ENCODE data around the gene PPIP5K2.
"Not testable (repeated sequence)": the region's sequence is repeated elsewhere in the genome, so short reads cannot be mapped to it uniquely, and the experiment has no call there.

Gene PPIP5K2

DNA sequence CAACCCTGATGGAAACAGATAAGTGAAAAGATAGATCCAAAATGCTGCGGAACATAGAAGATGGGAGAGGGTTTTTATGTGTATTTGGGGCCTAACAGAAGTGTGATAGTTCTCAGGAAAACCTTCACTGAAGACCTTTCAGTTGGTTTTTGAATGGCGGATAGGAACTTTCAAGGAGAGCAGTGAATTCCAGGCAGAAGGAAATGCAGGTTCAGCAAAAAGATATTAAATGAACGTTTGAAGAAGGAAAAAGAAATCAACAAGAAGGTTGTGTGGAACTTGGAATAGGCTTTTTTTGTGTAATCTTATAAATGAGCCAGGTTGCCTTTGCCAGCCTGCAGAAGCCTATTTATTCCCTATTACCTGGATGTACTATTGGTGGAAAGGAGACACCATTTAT, 2.1 kb downstream of the PPIP5K2 start:
- Histone ChIP-seq H3K4me3 (ENCODE audit: low read depth in 1 of 2, low read length in 2 of 2) (no peak overlapping the region), H3K4me1 (ENCODE audit: control insufficient read depth in 1 of 2, insufficient read depth in 2 of 2, low read length in 2 of 2) (peaks cover 6 to 21% of the 10 kb centered on the region in 2 donors), H3K27me3 (ENCODE audit: low read depth, low read length) (no peaks in the 10 kb centered on the region), H3K27ac (ENCODE audit: low read length) (no peak overlapping the region), H3K9me3 (ENCODE audit: control insufficient read depth in 1 of 2, low read length in 2 of 2) (no peaks in the 10 kb centered on the region), H3K36me3 (ENCODE audit: control insufficient read depth in 1 of 2, insufficient read depth in 2 of 2, low read length in 2 of 2) (peaks cover 0 to 6% of the 10 kb centered on the region in 2 donors)

- Histone ChIP-seq H3K4me1 (ENCODE audit: control insufficient read depth in 1 of 2, insufficient read depth in 2 of 2, low read length in 2 of 2) (peaks cover 0 to 6% of the 10 kb centered on the region in 2 donors), H3K4me3 (ENCODE audit: low read depth in 1 of 2, low read length in 2 of 2) (no peak overlapping the region), H3K36me3 (ENCODE audit: control insufficient read depth in 1 of 2, insufficient read depth in 2 of 2, low read length in 2 of 2) (peaks cover 0 to 6% of the 10 kb centered on the region in 2 donors), H3K27ac (ENCODE audit: low read length) (no peak overlapping the region), H3K27me3 (ENCODE audit: low read depth, low read length) (no peaks in the 10 kb centered on the region), H3K9me3 (ENCODE audit: control insufficient read depth in 1 of 2, low read length in 2 of 2) (no peaks in the 10 kb centered on the region)
Observed at GRCh38 chr5:103126557-103126956, 6.5 kb downstream of the PPIP5K2 start.

- Histone ChIP-seq H3K27me3 (ENCODE audit: low read depth, low read length) (no peaks in the 10 kb centered on the region), H3K4me1 (ENCODE audit: control insufficient read depth in 1 of 2, insufficient read depth in 2 of 2, low read length in 2 of 2) (no peaks in the 10 kb centered on the region), H3K4me3 (ENCODE audit: low read depth in 1 of 2, low read length in 2 of 2) (no peak overlapping the region), H3K9me3 (ENCODE audit: control insufficient read depth in 1 of 2, low read length in 2 of 2) (no peaks in the 10 kb centered on the region), H3K36me3 (ENCODE audit: control insufficient read depth in 1 of 2, insufficient read depth in 2 of 2, low read length in 2 of 2) (peaks cover 0 to 6% of the 10 kb centered on the region in 2 donors), H3K27ac (ENCODE audit: low read length) (no peak overlapping the region)
Observed at GRCh38 chr5:103127292-103127817, 7.3 kb downstream of the PPIP5K2 start.

DNA sequence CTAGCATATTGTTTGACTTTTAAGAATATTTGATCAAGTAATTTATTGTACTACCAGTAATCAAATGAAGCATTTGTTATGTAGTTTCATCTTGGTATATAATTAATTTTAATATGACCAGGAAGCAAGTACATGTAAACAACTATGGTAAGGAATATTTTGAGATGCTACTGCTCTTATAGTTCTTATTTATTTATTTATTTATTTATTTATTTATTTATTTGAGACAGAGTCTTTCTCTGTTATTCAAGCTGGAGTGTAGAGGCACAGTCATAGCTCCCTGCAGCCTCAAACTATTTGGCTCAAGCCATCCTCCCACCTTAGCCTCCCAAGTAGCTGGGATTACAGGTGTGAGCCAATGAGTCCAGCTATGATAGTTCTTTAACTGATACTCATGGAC, 8.1 kb downstream of the PPIP5K2 start:
- H3K36me3 ChIP-seq (ENCODE audit: control insufficient read depth in 1 of 2, insufficient read depth in 2 of 2, low read length in 2 of 2): peaks cover 0 to 6% of the 10 kb centered on the region in 2 donors
- H3K27ac ChIP-seq (ENCODE audit: low read length): no peak overlapping the region
- no peak overlapping the region for H3K4me3 ChIP-seq (ENCODE audit: low read depth in 1 of 2, low read length in 2 of 2)
- H3K9me3 ChIP-seq (ENCODE audit: control insufficient read depth in 1 of 2, low read length in 2 of 2): no peaks in the 10 kb centered on the region
- no peaks in the 10 kb centered on the region for H3K27me3 ChIP-seq (ENCODE audit: low read depth, low read length)
- H3K4me1 ChIP-seq (ENCODE audit: control insufficient read depth in 1 of 2, insufficient read depth in 2 of 2, low read length in 2 of 2): no peaks in the 10 kb centered on the region

- H3K36me3 ChIP-seq (ENCODE audit: control insufficient read depth in 1 of 2, insufficient read depth in 2 of 2, low read length in 2 of 2): peaks cover 0 to 10% of the 10 kb centered on the region in 2 donors
- H3K4me1 ChIP-seq (ENCODE audit: control insufficient read depth in 1 of 2, insufficient read depth in 2 of 2, low read length in 2 of 2): no peaks in the 10 kb centered on the region
- H3K27ac ChIP-seq (ENCODE audit: low read length): no peak overlapping the region
- H3K9me3 ChIP-seq (ENCODE audit: control insufficient read depth in 1 of 2, low read length in 2 of 2): no peaks in the 10 kb centered on the region
- H3K27me3 ChIP-seq (ENCODE audit: low read depth, low read length): no peaks in the 10 kb centered on the region
- no peak overlapping the region for H3K4me3 ChIP-seq (ENCODE audit: low read depth in 1 of 2, low read length in 2 of 2)
Observed at GRCh38 chr5:103132684-103133083, 12.6 kb downstream of the PPIP5K2 start.

GRCh38 chr5:103133231-103133630, 13.1 kb downstream of the PPIP5K2 start:
- Histone ChIP-seq H3K4me3 (ENCODE audit: low read depth in 1 of 2, low read length in 2 of 2) (no peak overlapping the region), H3K36me3 (ENCODE audit: control insufficient read depth in 1 of 2, insufficient read depth in 2 of 2, low read length in 2 of 2) (peaks cover 5 to 11% of the 10 kb centered on the region in 2 donors), H3K9me3 (ENCODE audit: control insufficient read depth in 1 of 2, low read length in 2 of 2) (no peaks in the 10 kb centered on the region), H3K27ac (ENCODE audit: low read length) (no peak overlapping the region), H3K27me3 (ENCODE audit: low read depth, low read length) (no peaks in the 10 kb centered on the region), H3K4me1 (ENCODE audit: control insufficient read depth in 1 of 2, insufficient read depth in 2 of 2, low read length in 2 of 2) (no peaks in the 10 kb centered on the region)

DNA sequence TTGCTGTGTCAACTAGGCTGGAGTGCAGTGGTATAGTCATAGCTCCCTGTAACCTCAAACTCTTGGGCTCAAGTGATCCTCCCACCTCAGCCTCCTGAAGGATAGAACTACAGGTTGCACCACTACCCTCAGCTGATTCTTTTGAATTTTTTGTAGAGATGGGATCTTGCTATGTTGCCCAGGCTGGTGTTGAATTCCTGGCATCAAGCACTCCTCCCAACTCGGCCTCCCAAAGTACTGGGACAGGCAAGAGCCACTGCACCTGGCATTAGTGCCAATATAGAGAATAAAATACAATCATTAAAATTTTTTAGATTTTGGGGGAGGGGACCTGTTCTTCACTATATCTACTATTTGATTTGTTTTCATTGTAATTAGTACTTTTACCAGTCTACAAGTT, 15.4 kb downstream of the PPIP5K2 start:
- no peaks in the 10 kb centered on the region for H3K4me1 ChIP-seq (ENCODE audit: control insufficient read depth in 1 of 2, insufficient read depth in 2 of 2, low read length in 2 of 2)
- H3K9me3 ChIP-seq (ENCODE audit: control insufficient read depth in 1 of 2, low read length in 2 of 2): no peaks in the 10 kb centered on the region
- H3K27ac ChIP-seq (ENCODE audit: low read length): no peak overlapping the region
- no peaks in the 10 kb centered on the region for H3K27me3 ChIP-seq (ENCODE audit: low read depth, low read length)
- H3K36me3 ChIP-seq (ENCODE audit: control insufficient read depth in 1 of 2, insufficient read depth in 2 of 2, low read length in 2 of 2): peaks cover 15 to 17% of the 10 kb centered on the region in 2 donors
- no peak overlapping the region for H3K4me3 ChIP-seq (ENCODE audit: low read depth in 1 of 2, low read length in 2 of 2)

- no peaks in the 10 kb centered on the region for H3K9me3 ChIP-seq (ENCODE audit: control insufficient read depth in 1 of 2, low read length in 2 of 2)
- H3K27ac ChIP-seq (ENCODE audit: low read length): no peak overlapping the region
- H3K36me3 ChIP-seq (ENCODE audit: control insufficient read depth in 1 of 2, insufficient read depth in 2 of 2, low read length in 2 of 2): peaks cover 17 to 18% of the 10 kb centered on the region in 2 donors
- H3K4me1 ChIP-seq (ENCODE audit: control insufficient read depth in 1 of 2, insufficient read depth in 2 of 2, low read length in 2 of 2): no peaks in the 10 kb centered on the region
- H3K27me3 ChIP-seq (ENCODE audit: low read depth, low read length): no peaks in the 10 kb centered on the region
- H3K4me3 ChIP-seq (ENCODE audit: low read depth in 1 of 2, low read length in 2 of 2): no peak overlapping the region
Observed at GRCh38 chr5:103138202-103138690, 18.1 kb downstream of the PPIP5K2 start.

DNA sequence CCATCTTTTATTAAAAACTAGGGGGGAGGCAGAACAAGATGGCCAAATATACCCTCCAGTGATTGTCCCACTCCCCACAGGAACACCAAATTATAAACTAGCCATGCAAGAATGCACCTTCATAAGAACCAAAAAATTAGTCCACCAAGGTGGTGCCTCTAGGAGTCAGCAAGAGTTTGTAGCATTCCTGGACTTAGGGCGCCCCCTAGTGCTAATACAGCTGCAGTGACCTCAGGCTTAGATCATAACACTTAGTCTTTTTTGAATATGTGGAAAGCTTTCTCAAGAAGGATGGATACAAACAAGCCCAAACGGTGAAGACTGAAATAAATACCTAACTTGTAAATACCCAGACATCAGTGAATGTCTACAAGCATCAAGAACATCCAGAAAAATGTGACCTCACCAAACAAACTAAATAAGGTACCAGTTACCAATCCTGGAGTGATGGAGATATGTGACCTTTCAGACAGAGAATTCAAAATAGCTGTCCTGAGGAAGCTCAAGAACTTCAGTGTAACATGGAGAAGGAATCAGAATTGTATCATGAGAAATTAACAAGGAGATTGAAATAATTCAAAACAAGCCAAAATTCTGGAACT, 19.3 kb downstream of the PPIP5K2 start:
- Histone ChIP-seq H3K36me3 (ENCODE audit: control insufficient read depth in 1 of 2, insufficient read depth in 2 of 2, low read length in 2 of 2) (peaks cover 17 to 18% of the 10 kb centered on the region in 2 donors), H3K4me3 (ENCODE audit: low read depth in 1 of 2, low read length in 2 of 2) (no peak overlapping the region), H3K9me3 (ENCODE audit: control insufficient read depth in 1 of 2, low read length in 2 of 2) (no peaks in the 10 kb centered on the region), H3K27me3 (ENCODE audit: low read depth, low read length) (no peaks in the 10 kb centered on the region), H3K4me1 (ENCODE audit: control insufficient read depth in 1 of 2, insufficient read depth in 2 of 2, low read length in 2 of 2) (no peaks in the 10 kb centered on the region), H3K27ac (ENCODE audit: low read length) (no peak overlapping the region)

- not testable (repeated sequence) for H3K27me3 ChIP-seq (ENCODE audit: low read depth, low read length); H3K9me3 ChIP-seq (ENCODE audit: control insufficient read depth in 1 of 2, low read length in 2 of 2); H3K4me3 ChIP-seq (ENCODE audit: low read depth in 1 of 2, low read length in 2 of 2); H3K27ac ChIP-seq (ENCODE audit: low read length); H3K4me1 ChIP-seq (ENCODE audit: control insufficient read depth in 1 of 2, insufficient read depth in 2 of 2, low read length in 2 of 2)
- H3K36me3 ChIP-seq (ENCODE audit: control insufficient read depth in 1 of 2, insufficient read depth in 2 of 2, low read length in 2 of 2): peaks cover 13 to 18% of the 10 kb centered on the region in 2 donors
Observed at GRCh38 chr5:103142132-103142531, 22.0 kb downstream of the PPIP5K2 start.

DNA sequence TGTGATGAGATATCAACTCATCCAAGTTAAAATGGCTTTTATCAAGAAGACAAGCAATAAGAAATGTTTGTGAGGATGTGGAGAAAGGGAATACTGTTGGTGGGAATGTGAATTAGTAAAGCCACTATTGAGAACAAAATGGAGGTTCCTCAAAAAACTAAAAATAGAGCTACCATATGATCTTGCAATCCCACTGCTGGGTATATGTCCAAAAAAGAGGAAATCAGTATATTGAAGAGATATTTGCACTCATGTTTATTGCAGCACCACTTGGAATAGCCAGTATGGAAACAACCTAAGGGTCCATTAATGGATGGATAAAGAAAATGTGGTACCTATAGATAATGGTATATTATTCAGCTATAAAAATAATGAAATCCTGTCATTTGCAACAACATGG, 25.1 kb downstream of the PPIP5K2 start:
- H3K27me3 ChIP-seq (ENCODE audit: low read depth, low read length): no peaks in the 10 kb centered on the region
- H3K4me3 ChIP-seq (ENCODE audit: low read depth in 1 of 2, low read length in 2 of 2): no peak overlapping the region
- no peaks in the 10 kb centered on the region for H3K9me3 ChIP-seq (ENCODE audit: control insufficient read depth in 1 of 2, low read length in 2 of 2)
- H3K36me3 ChIP-seq (ENCODE audit: control insufficient read depth in 1 of 2, insufficient read depth in 2 of 2, low read length in 2 of 2): peaks cover 4 to 7% of the 10 kb centered on the region in 2 donors
- H3K4me1 ChIP-seq (ENCODE audit: control insufficient read depth in 1 of 2, insufficient read depth in 2 of 2, low read length in 2 of 2): no peaks in the 10 kb centered on the region
- H3K27ac ChIP-seq (ENCODE audit: low read length): no peak overlapping the region

- Histone ChIP-seq H3K36me3 (ENCODE audit: control insufficient read depth in 1 of 2, insufficient read depth in 2 of 2, low read length in 2 of 2) (peaks cover 9 to 15% of the 10 kb centered on the region in 2 donors), H3K9me3 (ENCODE audit: control insufficient read depth in 1 of 2, low read length in 2 of 2) (no peaks in the 10 kb centered on the region), H3K27ac (ENCODE audit: low read length) (no peak overlapping the region), H3K4me3 (ENCODE audit: low read depth in 1 of 2, low read length in 2 of 2) (no peak overlapping the region), H3K4me1 (ENCODE audit: control insufficient read depth in 1 of 2, insufficient read depth in 2 of 2, low read length in 2 of 2) (no peaks in the 10 kb centered on the region), H3K27me3 (ENCODE audit: low read depth, low read length) (no peaks in the 10 kb centered on the region)
Observed at GRCh38 chr5:103148213-103148612, 28.1 kb downstream of the PPIP5K2 start.

Data from muscle layer of duodenum (tissue), 2 donors.